GM12873 (cell line): Measurements from ENCODE around the gene GPD2.

Experiments used
- CTCF ChIP-seq: IDR thresholded peaks from 2 replicates; pipeline ENCODE4 v1.5.1; 2012; ENCODE audit warnings: low read depth, mild to moderate bottlenecking, moderate library complexity, low read length, control low read depth; ENCODE audit not compliant: insufficient read depth; ENCODE audit errors: missing control alignments

Gene GPD2

DNA sequence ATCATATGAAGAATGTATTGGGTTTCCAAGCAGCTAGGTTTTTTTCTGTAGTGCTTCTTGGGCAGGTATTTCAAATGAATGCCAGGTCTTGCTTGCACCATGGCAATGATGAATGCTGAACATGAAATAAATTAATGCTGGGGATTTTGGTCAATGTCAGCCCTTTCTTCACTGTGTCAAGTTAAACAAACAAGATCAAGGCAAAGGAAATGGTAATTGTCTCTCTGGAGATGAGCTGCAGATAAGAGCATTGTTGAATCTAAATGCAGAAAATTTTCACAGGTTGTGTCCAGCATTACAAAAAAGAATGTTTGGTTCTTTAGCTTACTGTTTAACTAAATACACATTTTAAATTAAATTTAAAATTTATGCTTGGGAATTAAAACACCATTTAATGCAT is 144.3 kb downstream of the GPD2 start:
- TF ChIP-seq CTCF: no peak

- TF ChIP-seq CTCF: no peak
Observed at GRCh38 chr2:156581280-156581679, 145.1 kb downstream of the GPD2 start.

GRCh38 chr2:156585457-156585856 is 149.3 kb downstream of the GPD2 start:
- TF ChIP-seq CTCF: no peak

GRCh38 chr2:156586621-156587020 is 150.4 kb downstream of the GPD2 start:
- TF ChIP-seq CTCF: no peak

DNA sequence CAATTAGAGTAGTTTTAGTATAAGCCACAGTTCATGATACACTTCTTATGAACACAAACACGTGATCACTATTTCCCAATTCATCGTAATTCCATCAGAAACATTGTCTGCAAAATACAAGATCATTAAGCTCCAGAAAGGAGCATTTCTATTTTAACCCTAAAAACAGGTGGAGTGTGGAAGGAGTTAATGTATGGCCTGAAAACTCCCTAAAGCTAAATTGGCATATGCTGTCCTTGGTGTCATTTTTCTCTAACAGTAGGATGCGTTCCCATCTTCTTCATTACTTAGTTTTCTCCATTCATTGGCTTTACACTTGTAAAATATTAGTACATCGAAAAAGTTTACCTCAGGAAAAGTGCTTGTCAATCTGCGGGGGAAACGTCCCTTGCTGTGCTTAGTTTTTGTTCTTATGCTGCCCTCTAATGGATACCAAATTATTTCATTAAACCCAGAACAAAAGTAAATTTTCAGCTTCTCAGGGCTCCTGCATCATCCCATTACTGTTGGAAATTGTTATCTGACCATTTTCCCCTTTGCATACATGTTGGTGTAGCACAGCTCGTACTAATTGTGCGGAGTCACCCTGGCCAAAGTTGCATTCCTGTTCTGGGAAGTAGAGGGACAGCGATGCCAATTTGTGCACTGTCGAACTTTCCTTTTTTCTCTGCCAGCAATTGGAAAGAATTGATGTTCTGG is 153.4 kb downstream of the GPD2 start:
- peak; percentile 58 for TF ChIP-seq CTCF

- TF ChIP-seq CTCF: no peak
Observed at GRCh38 chr2:156590085-156590739, 154.0 kb downstream of the GPD2 start.

- TF ChIP-seq CTCF: no peak
Observed at GRCh38 chr2:156592809-156593593, 156.8 kb downstream of the GPD2 start.
